ENCODE measurements around the gene KRTAP10-7. TPM values are rescaled to one million over a fixed set of nuclear protein-coding genes. Genes with fewer than 3 reads are reported as not detected.

Gene KRTAP10-7
- total RNA-seq, 2 experiments from 2014 or later, result not detected

DNA sequence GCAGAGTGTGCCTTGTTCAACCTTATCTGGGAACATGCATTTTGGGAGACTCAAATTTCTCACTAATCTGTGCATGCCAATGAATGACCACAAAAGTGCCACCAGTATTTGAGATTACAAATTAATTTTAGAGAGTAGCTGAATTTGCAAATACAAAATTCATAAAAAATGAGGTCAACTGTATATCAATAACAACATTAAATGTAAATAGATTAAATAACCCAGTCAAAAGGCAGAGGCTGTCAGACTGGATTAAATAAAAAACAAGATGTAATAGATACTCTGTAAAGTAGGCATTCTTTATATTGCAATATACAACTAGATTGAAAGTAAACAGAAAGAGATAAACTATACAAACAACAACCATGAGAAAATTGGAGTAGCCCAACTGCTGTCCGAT lies 36.3 kb upstream of the KRTAP10-7 start:
- CTCF ChIA-PET, result no interaction called here
- H3K36me3 Mint-ChIP-seq (ENCODE audit: low read depth), result no peaks in the 10 kb centered on the region
- intact Hi-C loops (cut with micrococcal nuclease), result no loop called here
- TF ChIP-seq, protein P1, sequence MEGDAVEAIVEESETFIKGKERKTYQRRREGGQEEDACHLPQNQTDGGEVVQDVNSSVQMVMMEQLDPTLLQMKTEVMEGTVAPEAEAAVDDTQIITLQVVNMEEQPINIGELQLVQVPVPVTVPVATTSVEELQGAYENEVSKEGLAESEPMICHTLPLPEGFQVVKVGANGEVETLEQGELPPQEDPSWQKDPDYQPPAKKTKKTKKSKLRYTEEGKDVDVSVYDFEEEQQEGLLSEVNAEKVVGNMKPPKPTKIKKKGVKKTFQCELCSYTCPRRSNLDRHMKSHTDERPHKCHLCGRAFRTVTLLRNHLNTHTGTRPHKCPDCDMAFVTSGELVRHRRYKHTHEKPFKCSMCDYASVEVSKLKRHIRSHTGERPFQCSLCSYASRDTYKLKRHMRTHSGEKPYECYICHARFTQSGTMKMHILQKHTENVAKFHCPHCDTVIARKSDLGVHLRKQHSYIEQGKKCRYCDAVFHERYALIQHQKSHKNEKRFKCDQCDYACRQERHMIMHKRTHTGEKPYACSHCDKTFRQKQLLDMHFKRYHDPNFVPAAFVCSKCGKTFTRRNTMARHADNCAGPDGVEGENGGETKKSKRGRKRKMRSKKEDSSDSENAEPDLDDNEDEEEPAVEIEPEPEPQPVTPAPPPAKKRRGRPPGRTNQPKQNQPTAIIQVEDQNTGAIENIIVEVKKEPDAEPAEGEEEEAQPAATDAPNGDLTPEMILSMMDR (IDR thresholded peaks at IDR 0.05), result no peak
- no peak overlapping the region for H3K27ac Mint-ChIP-seq
- H3K9me3 Mint-ChIP-seq, result peaks cover 23% of the 10 kb centered on the region
- no peak overlapping the region for H3K4me3 Mint-ChIP-seq
- peaks cover 14% of the 10 kb centered on the region for H3K4me1 Mint-ChIP-seq (ENCODE audit: low read depth)
- no peak for DNase-seq
- no peak for ATAC-seq
- no peaks in the 10 kb centered on the region for H3K27me3 Mint-ChIP-seq
- POLR2A ChIA-PET, result no interaction called here

DNA sequence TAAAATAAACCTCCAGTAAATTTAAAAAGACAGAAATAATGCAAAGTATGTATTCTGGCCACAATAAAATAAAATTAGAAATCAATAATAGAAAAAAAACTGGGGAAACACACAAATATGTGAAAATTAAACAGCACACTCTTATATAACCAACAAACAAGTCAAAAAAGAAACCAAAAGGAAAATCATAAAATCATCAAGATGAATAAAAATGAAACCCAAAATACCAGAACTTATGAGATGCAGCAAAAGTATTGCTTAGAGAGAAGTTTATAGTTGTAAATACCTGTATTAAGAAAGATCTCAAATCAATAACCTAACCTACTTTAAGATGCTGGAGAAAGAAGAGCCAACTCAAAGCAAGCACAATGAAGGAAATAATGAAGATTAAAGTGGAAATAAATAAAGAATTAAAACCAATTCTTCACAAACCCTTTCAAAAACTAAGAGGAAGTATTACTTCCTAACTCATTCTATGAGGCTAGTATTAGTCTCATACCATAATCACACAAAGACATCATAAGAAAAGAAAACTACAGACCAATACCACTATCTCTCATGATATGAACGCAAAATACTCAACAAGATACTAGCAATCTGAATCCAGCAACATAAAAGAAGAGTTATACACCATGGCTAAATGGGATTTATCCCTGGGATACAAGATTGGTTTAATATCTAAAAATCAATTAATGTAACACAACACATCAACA lies 35.4 kb upstream of the KRTAP10-7 start:
- intact Hi-C loops (cut with micrococcal nuclease), result no loop called here
- H3K4me3 Mint-ChIP-seq, result no peak overlapping the region
- TF ChIP-seq, protein P1 (IDR thresholded peaks at IDR 0.05), result no peak

DNA sequence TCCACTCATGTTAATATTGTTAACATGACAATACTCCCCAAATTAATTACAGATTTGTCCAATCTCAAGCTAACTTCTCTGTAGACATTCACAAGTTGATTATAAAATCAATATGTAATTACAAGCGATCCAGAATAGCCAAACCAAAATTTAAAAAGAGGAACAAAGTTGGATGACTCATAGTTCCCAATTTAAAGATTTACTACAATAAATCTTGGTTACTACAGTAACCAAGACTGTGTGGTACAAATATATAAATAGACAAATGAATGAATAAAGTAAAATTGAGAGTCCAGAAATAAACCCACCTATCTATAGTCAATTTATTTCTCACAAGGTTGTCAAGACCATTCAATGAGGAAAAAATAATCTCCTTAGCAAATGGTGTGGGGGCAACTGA lies 34.0 kb upstream of the KRTAP10-7 start:
- Mint-ChIP-seq H3K27me3 (no peaks in the 10 kb centered on the region), H3K4me3 (no peak overlapping the region), H3K36me3 (ENCODE audit: low read depth) (no peaks in the 10 kb centered on the region), H3K4me1 (ENCODE audit: low read depth) (peaks cover 14% of the 10 kb centered on the region), H3K9me3 (peaks cover 16% of the 10 kb centered on the region), H3K27ac (no peak overlapping the region)
- POLR2A ChIA-PET, result no interaction called here
- ATAC-seq (no peak), DNase-seq (no peak)
- intact Hi-C loops (cut with micrococcal nuclease), result no loop called here
- CTCF ChIA-PET, result no interaction called here
- TF ChIP-seq, protein P1 (IDR thresholded peaks at IDR 0.05), result no peak

More for the DNA sequence above, 35.4 kb upstream of the KRTAP10-7 start:
- H3K9me3 Mint-ChIP-seq, result peaks cover 23% of the 10 kb centered on the region
- peak overlapping the region; percentile 66 for H3K27ac Mint-ChIP-seq
- CTCF ChIA-PET, result interaction anchor here (0.7 kb wide), 1 partner anchor 55 kb away, joined by 3 read pairs; no protein-coding TSS in a partner anchor
- POLR2A ChIA-PET, result no interaction called here
- no peaks in the 10 kb centered on the region for H3K27me3 Mint-ChIP-seq
- peaks cover 14% of the 10 kb centered on the region for H3K4me1 Mint-ChIP-seq (ENCODE audit: low read depth)
- no peaks in the 10 kb centered on the region for H3K36me3 Mint-ChIP-seq (ENCODE audit: low read depth)
- no peak for DNase-seq
- ATAC-seq, result peak; percentile 30

DNA sequence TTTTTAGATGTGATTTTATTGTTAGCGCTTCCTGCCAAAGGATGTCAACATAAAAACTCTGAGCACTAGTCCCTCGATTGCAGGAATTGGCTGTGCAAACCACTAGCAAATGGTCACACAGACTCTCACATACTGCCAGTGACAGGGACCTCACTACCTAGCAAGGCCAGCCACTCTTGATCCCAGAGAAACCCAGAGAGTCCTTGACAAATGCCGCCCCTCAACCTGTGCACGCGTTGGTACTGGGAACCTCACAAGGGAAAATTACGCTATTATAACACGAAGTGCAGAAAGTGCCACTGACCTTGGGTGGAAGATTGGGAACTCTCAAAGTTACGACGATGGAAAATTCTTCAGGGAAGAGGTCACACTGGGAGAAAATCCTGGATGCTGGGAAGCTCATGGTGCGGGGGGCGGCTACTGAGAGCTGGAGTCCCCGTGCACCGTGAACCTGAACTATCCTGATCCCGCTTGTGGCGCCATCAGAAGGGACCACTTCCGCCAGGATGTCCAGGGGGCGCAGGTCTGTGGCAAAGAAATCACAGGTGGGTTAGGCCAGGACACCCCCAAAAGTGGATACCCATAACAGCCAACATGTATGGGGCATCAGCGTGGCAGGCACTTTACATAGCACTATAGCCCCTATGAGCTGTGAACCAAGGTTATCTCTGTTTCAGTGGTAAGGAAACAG lies 32.8 kb upstream of the KRTAP10-7 start:
- TF ChIP-seq, protein P1 (IDR thresholded peaks at IDR 0.05), result no peak
- intact Hi-C loops (cut with micrococcal nuclease), result no loop called here
- no peak for DNase-seq
- H3K9me3 Mint-ChIP-seq, result peaks cover 5% of the 10 kb centered on the region
- CTCF ChIA-PET, result no interaction called here
- no peak overlapping the region for H3K27ac Mint-ChIP-seq
- no peak for ATAC-seq
- peaks cover 14% of the 10 kb centered on the region for H3K4me1 Mint-ChIP-seq (ENCODE audit: low read depth)
- no peak overlapping the region for H3K4me3 Mint-ChIP-seq
- no peaks in the 10 kb centered on the region for H3K27me3 Mint-ChIP-seq
- POLR2A ChIA-PET, result interaction anchor here (1.0 kb wide), 1 partner anchor 14 kb away, joined by 4 read pairs; no protein-coding TSS in a partner anchor
- H3K36me3 Mint-ChIP-seq (ENCODE audit: low read depth), result no peaks in the 10 kb centered on the region

DNA sequence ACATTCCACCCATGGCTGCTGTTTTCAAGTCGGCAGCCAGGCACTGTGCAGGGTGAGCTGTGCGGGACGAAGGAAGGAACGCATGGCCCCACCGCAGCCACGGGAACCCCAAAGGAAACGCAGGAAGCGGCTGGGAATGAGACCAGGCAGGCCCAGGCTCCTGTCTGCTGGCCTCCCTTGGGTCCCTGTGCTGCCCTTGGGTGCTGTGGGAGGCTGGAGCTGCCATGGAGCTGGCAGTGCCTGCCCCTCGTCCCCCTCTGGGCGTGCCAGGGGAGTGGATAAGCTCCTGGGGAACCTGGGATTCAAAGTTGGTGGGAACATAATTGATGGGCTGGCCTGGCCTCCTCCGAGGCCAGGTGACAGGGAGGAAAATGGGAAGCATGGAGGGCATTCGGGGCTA lies 32.1 kb upstream of the KRTAP10-7 start:
- TF ChIP-seq, protein P1 (IDR thresholded peaks at IDR 0.05), result no peak
- ChIA-PET POLR2A (interaction anchor here (1.0 kb wide), 1 partner anchor 13 kb away, joined by 4 read pairs; no protein-coding TSS in a partner anchor), CTCF (no interaction called here)
- no peak for ATAC-seq
- intact Hi-C loops (cut with micrococcal nuclease), result no loop called here
- DNase-seq, result no peak
- Mint-ChIP-seq H3K36me3 (ENCODE audit: low read depth) (no peaks in the 10 kb centered on the region), H3K27me3 (no peaks in the 10 kb centered on the region), H3K27ac (no peak overlapping the region), H3K4me1 (ENCODE audit: low read depth) (peaks cover 14% of the 10 kb centered on the region), H3K4me3 (no peak overlapping the region), H3K9me3 (peaks cover 3% of the 10 kb centered on the region)

Measured in activated CD8-positive, alpha-beta T cell treated with anti-CD3 and anti-CD28 coated beads for 36 hours (primary cell).